Lower leg skin (tissue), 4 donors: Measurements from ENCODE around the gene MATCAP1. TPM values are rescaled to one million over a fixed set of nuclear protein-coding genes. Genes with fewer than 3 reads are reported as not detected.
A peak's percentile ranks its signal among the peaks of the same experiment; 100 is the strongest.

Source experiments
- DNase-seq, 2 donors: peaks; one replicate each; pipeline ENCODE4 v3.0.0-alpha.2; 2019; ENCODE audit warnings: low spot score in 2 of 2
- H3K4me3 ChIP-seq: fragments of 200-600 bp; sonication (generic); 2 replicates; pipeline ENCODE4 v1.5.1; 2017; ENCODE audit warnings: mild to moderate bottlenecking, low read depth; ENCODE audit not compliant: poor library complexity, severe bottlenecking
- POLR2A ChIP-seq, 2 donors: fragments of 450-650 bp; IDR thresholded peaks; one replicate each; pipeline ENCODE4 v1.6.1; 2016 to 2017; ENCODE audit warnings: antibody characterized with exemption in 2 of 2, mild to moderate bottlenecking in 1 of 2, moderate library complexity in 1 of 2
- WGBS, 2 donors: methylation state at CpG; one replicate each; pipeline ENCODE4 v1.1.5; 2018; 5-methylcytosine and 5-hydroxymethylcytosine counted together
- intact Hi-C: fragments of 100-400 bp; cut with DNase I; formaldehyde crosslinking; loops from one replicate; pipeline ENCODE4 v1.15.0; 2023; ENCODE audit warnings: low total_unique reads
- total RNA-seq, 4 donors: library from RNA; depleted of rRNA; stranded (reverse); fragments of >200 nt; gene quantifications; one replicate each; pipeline ENCODE4 v1.1.0, GENCODE V29; 2016
- TF ChIP-seq, protein P1 (sequence below), 3 donors: fragments of 450-650 bp; IDR thresholded peaks; one replicate each; pipeline ENCODE4 v1.5.1; 2016; ENCODE audit warnings: antibody characterized with exemption in 3 of 3, mild to moderate bottlenecking in 3 of 3, moderate library complexity in 2 of 3

The MATCAP1 gene
- total RNA-seq, 4 donors from 2014 or later = 5.1 to 8.9 (median 7.3) TPM

DNA sequence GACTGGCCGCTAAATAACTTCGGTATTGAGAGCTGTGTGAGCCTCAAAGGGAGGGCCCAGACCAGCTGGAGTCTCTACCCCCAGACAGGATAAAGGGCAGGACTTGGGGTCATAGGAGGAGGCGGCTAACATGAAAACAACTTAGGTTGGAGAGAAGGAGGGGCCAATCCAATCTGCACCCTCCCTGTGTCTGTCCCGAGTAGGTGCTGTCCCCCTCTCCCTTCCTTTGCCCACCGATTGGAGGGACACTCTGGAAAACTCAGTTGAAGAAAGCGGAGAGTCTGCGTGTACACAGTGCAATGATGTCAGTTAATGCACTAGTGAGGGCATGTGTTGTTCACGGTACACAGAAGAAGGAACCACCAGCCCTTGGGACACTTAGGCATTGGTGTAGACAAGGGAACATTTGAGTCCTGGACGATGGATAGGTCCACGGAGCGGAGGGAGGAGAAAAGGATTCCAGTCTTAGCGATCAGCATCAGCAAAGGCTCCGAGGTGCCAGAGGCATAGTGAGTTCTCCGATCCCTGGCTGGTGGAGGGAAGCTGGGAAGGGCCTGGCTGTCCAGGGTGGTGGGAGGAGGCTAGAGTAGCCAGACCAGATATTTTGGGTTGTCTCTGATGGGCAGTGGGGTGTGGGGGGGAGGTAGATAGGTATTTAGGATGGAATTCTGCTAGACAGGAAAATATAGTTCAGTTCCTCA is 12.7 kb downstream of the MATCAP1 start:
- DNase-seq = no peak
- intact Hi-C loops = no loop called here
- no peak overlapping the region for H3K4me3 ChIP-seq
- TF ChIP-seq, protein P1, sequence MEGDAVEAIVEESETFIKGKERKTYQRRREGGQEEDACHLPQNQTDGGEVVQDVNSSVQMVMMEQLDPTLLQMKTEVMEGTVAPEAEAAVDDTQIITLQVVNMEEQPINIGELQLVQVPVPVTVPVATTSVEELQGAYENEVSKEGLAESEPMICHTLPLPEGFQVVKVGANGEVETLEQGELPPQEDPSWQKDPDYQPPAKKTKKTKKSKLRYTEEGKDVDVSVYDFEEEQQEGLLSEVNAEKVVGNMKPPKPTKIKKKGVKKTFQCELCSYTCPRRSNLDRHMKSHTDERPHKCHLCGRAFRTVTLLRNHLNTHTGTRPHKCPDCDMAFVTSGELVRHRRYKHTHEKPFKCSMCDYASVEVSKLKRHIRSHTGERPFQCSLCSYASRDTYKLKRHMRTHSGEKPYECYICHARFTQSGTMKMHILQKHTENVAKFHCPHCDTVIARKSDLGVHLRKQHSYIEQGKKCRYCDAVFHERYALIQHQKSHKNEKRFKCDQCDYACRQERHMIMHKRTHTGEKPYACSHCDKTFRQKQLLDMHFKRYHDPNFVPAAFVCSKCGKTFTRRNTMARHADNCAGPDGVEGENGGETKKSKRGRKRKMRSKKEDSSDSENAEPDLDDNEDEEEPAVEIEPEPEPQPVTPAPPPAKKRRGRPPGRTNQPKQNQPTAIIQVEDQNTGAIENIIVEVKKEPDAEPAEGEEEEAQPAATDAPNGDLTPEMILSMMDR (IDR thresholded peaks at IDR 0.05) = no peak
- no peak for TF ChIP-seq POLR2A (IDR thresholded peaks at IDR 0.05)
- WGBS, 2 donors = 29 to 31% methylated on average over 14 of the region's 14 CpGs

GRCh38 chr16:67170168-67170948 is 13.4 kb downstream of the MATCAP1 start, which contains the start of gene NOL3:
Gene NOL3, plus strand, starts transcription at chr16:67170538.
- peak within 1 kb of the TSS; percentile 11 for H3K4me3 ChIP-seq
- DNase-seq = peak; percentile 74 to 96
- WGBS, 2 donors = 3% methylated on average over 21 to 29 of the region's 50 CpGs
- TF ChIP-seq, protein P1 (IDR thresholded peaks at IDR 0.05) = no peak
- no peak for TF ChIP-seq POLR2A (IDR thresholded peaks at IDR 0.05)
- intact Hi-C loops = no loop called here

DNA sequence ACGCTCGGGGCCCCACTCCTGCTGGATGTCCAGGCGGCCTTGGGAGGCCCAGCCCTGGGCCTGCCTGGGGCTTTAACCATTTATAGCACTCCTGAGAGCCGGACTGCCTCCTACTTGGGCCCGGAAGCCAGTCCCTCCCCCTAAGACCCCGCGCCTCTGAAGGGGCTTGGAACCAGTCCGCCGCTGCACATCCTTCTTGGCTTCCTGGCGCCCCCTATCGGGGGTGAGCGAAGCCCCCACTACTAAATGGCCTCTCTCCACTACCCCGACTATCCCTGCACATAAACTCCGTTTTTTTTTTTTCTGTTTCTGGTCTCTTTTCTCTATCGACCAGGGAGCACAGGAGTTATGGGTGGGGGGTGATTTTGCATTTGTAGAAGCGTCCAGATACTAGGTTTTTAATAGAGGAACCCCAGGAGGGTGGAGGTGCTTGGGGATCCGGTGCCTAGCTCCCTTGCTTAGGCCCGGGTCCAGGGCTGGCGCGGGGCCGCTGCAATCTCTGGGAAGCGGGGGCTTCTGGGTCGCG is 14.1 kb downstream of the MATCAP1 start:
- TF ChIP-seq, protein P1 (IDR thresholded peaks at IDR 0.05) = no peak
- no peak for TF ChIP-seq POLR2A (IDR thresholded peaks at IDR 0.05)
- WGBS, 2 donors = 9 to 17% methylated on average over 22 to 24 of the region's 24 CpGs
- H3K4me3 ChIP-seq = peak overlapping the region; percentile 11
- intact Hi-C loops = no loop called here
- no peak for DNase-seq

DNA sequence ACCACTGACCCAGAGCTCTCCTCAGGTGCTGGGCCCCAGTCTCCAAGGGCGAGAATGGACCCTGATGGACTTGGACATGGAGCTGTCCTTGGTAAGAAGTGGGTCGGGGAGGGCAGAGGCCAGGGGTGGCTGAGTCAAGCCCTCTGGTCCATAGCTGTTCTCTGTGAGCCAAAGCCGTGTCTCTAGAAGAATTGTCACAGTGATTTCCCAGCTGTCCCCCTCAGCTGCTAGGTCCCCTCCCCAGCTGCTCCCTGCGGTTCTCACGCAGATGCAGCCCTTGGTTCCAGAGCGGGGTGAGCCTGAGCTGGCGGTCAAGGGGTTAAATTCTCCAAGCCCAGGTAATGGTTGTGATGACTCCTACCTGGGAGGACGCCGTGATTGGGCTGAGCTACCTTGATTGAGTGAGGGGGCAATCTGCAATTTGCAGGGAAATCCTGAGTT is 14.7 kb downstream of the MATCAP1 start:
- 66 to 74% methylated on average over 9 of the region's 9 CpGs for WGBS, 2 donors
- DNase-seq = no peak
- intact Hi-C loops = no loop called here

DNA sequence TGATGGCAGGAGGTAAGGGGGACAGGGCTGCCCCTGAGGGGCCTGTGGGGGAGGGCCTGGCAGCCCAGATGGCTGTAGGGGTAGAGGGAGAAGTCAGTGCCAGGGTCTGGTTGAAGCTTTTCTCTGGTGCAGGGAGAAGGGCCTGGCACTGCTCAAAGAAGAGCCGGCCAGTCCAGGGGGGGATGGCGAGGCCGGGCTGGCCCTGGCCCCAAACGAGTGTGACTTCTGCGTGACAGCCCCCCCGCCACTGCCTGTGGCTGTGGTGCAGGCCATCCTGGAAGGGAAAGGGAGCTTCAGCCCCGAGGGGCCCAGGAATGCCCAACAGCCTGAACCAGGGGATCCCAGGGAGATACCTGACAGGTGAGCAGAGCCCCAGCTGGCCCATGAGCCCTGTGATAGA is 16.2 kb downstream of the MATCAP1 start:
- no peak overlapping the region for H3K4me3 ChIP-seq
- TF ChIP-seq, protein P1 (IDR thresholded peaks at IDR 0.05) = no peak
- TF ChIP-seq POLR2A (IDR thresholded peaks at IDR 0.05) = no peak
- intact Hi-C loops = no loop called here
- WGBS, 2 donors = 88 to 95% methylated on average over 7 of the region's 7 CpGs
- DNase-seq = no peak

More for the DNA sequence above, 14.7 kb downstream of the MATCAP1 start:
- no peak overlapping the region for H3K4me3 ChIP-seq
- no peak for TF ChIP-seq POLR2A (IDR thresholded peaks at IDR 0.05)
- TF ChIP-seq, protein P1 (IDR thresholded peaks at IDR 0.05) = no peak
